Karpas-422 (cell line): Measurements from ENCODE around the gene YIPF1. TPM values are rescaled to one million over a fixed set of nuclear protein-coding genes. Genes with fewer than 3 reads are reported as not detected.
A peak's percentile ranks its signal among the peaks of the same experiment; 100 is the strongest.

Experiments used
- DNase-seq: peaks from one replicate; pipeline ENCODE4 v3.0.0-alpha.2; 2015
- H2AFZ ChIP-seq: fragments of 200-600 bp; sonication (generic); 2 replicates; pipeline ENCODE4 v1.6.1; 2014; ENCODE audit warnings: antibody characterized with exemption, low read length, mixed read lengths
- H3K27ac ChIP-seq: fragments of 200-600 bp; sonication (generic); 2 replicates; pipeline ENCODE4 v1.5.1; 2014; ENCODE audit warnings: mild to moderate bottlenecking, low read length, moderate library complexity
- H3K27me3 ChIP-seq: fragments of 200-600 bp; sonication (generic); 2 replicates; pipeline ENCODE4 v1.6.1; 2014; ENCODE audit warnings: low read length, mixed read lengths
- H3K36me3 ChIP-seq: fragments of 200-600 bp; sonication (generic); 2 replicates; pipeline ENCODE4 v1.6.1; 2014; ENCODE audit warnings: low read length, mixed read lengths; ENCODE audit not compliant: insufficient read depth
- H3K4me1 ChIP-seq: fragments of 200-600 bp; sonication (generic); 2 replicates; pipeline ENCODE4 v1.6.1; 2014; ENCODE audit warnings: mild to moderate bottlenecking, low read length, mixed read lengths
- H3K4me2 ChIP-seq: fragments of 200-600 bp; sonication (generic); 2 replicates; pipeline ENCODE4 v1.6.1; 2014; ENCODE audit warnings: low read length, low read depth, mild to moderate bottlenecking; ENCODE audit not compliant: poor library complexity, severe bottlenecking
- H3K4me3 ChIP-seq: fragments of 200-600 bp; sonication (generic); 2 replicates; pipeline ENCODE4 v1.5.1; 2014; ENCODE audit warnings: mild to moderate bottlenecking, antibody characterized with exemption, low read length, mixed read lengths
- H3K79me2 ChIP-seq: fragments of 200-600 bp; sonication (generic); 2 replicates; pipeline ENCODE4 v1.6.1; 2014; ENCODE audit warnings: mild to moderate bottlenecking, low read length, mixed read lengths
- H3K9ac ChIP-seq: fragments of 200-600 bp; sonication (generic); 2 replicates; pipeline ENCODE4 v1.6.0; 2014; ENCODE audit warnings: low read length
- H3K9me2 ChIP-seq: fragments of 200-600 bp; sonication (generic), shearing (Covaris generic); replicated peaks from 2 replicates; pipeline ENCODE4 v1.6.0; 2014; ENCODE audit warnings: mild to moderate bottlenecking, low read length, moderate library complexity; ENCODE audit not compliant: insufficient read depth
- H3K9me3 ChIP-seq: fragments of 300-700, 200-600 bp; sonication (generic); 2 replicates; pipeline ENCODE4 v1.6.1; 2014; ENCODE audit warnings: low read length, mixed read lengths
- H4K20me1 ChIP-seq: fragments of 200-600 bp; sonication (generic); 2 replicates; pipeline ENCODE4 v1.6.1; 2014; ENCODE audit warnings: mild to moderate bottlenecking, antibody characterized with exemption, low read length, low read depth; ENCODE audit not compliant: insufficient read depth
- total RNA-seq: library from RNA; depleted of rRNA; stranded (reverse); fragments of >200 nt; shearing (Covaris generic); gene quantifications from 2 replicates; pipeline ENCODE4 v1.2.3, GENCODE V29; 2014; ENCODE audit warnings: low replicate concordance; rRNA removed

YIPF1 gene
- 46.5 and 87.4 TPM in 2 replicates for total RNA-seq

- Histone ChIP-seq H3K27me3 (no peaks in the 10 kb centered on the region), H3K9ac (peak within 1 kb of the TSS; percentile 75), H4K20me1 (no peaks in the 10 kb centered on the region), H3K9me2 (no peaks in the 10 kb centered on the region), H3K27ac (peak within 1 kb of the TSS; percentile 14; the same call in 1 of the 2 replicates), H3K4me2 (peak within 1 kb of the TSS; percentile 77), H3K79me2 (peaks cover 6% of the 10 kb centered on the region), H3K4me1 (peaks cover 33% of the 10 kb centered on the region), H3K9me3 (no peaks in the 10 kb centered on the region), H2AFZ (peak within 1 kb of the TSS; percentile 47), H3K4me3 (peak within 1 kb of the TSS; percentile 89), H3K36me3 (no peaks in the 10 kb centered on the region)
- peak; percentile 95 for DNase-seq
Observed at GRCh38 chr1:53889304-53890298, at the start of gene YIPF1. YIPF1 (minus strand) TSS chr1:53889797; CDS start chr1:53888937, 860 bp downstream.

- DNase-seq, result no peak
- peaks cover 13% of the 10 kb centered on the region for H3K4me1 ChIP-seq
- H3K79me2 ChIP-seq, result peaks cover 80% of the 10 kb centered on the region
- no peaks in the 10 kb centered on the region for H3K9me2 ChIP-seq
- H2AFZ ChIP-seq, result no peak overlapping the region
- H3K4me2 ChIP-seq, result no peak overlapping the region
- H3K9me3 ChIP-seq, result peaks cover 6% of the 10 kb centered on the region
- H3K4me3 ChIP-seq, result no peak overlapping the region
- peaks cover 52% of the 10 kb centered on the region for H3K36me3 ChIP-seq
- no peak overlapping the region for H3K9ac ChIP-seq
- no peaks in the 10 kb centered on the region for H4K20me1 ChIP-seq
- no peak overlapping the region for H3K27ac ChIP-seq
- H3K27me3 ChIP-seq, result no peaks in the 10 kb centered on the region
Observed at GRCh38 chr1:53938136-53938830, 48.7 kb upstream of the YIPF1 start.

- Histone ChIP-seq H3K4me2 (no peak overlapping the region), H3K27ac (no peak overlapping the region), H3K4me1 (no peaks in the 10 kb centered on the region), H2AFZ (no peak overlapping the region), H3K9me2 (no peaks in the 10 kb centered on the region), H3K9ac (no peak overlapping the region), H3K27me3 (no peaks in the 10 kb centered on the region), H3K9me3 (peaks cover 6% of the 10 kb centered on the region), H4K20me1 (no peaks in the 10 kb centered on the region), H3K79me2 (peaks cover 67% of the 10 kb centered on the region), H3K4me3 (no peak overlapping the region), H3K36me3 (peaks cover 58% of the 10 kb centered on the region)
- no peak for DNase-seq
Observed at GRCh38 chr1:53936430-53936829, 46.8 kb upstream of the YIPF1 start.

- H3K9me3 ChIP-seq, result peaks cover 6% of the 10 kb centered on the region
- H4K20me1 ChIP-seq, result no peaks in the 10 kb centered on the region
- no peak overlapping the region for H2AFZ ChIP-seq
- H3K79me2 ChIP-seq, result peaks cover 52% of the 10 kb centered on the region
- DNase-seq, result no peak
- no peaks in the 10 kb centered on the region for H3K4me1 ChIP-seq
- H3K4me2 ChIP-seq, result no peak overlapping the region
- no peak overlapping the region for H3K9ac ChIP-seq
- H3K36me3 ChIP-seq, result peaks cover 53% of the 10 kb centered on the region
- H3K27me3 ChIP-seq, result no peaks in the 10 kb centered on the region
- H3K27ac ChIP-seq, result no peak overlapping the region
- no peaks in the 10 kb centered on the region for H3K9me2 ChIP-seq
- H3K4me3 ChIP-seq, result no peak overlapping the region
Observed at GRCh38 chr1:53934170-53934765, 44.7 kb upstream of the YIPF1 start.

- Histone ChIP-seq H3K9me3 (peaks cover 6% of the 10 kb centered on the region), H3K27ac (no peak overlapping the region), H3K9ac (no peak overlapping the region), H3K4me3 (no peak overlapping the region), H3K9me2 (no peaks in the 10 kb centered on the region), H4K20me1 (no peaks in the 10 kb centered on the region), H3K36me3 (peaks cover 45% of the 10 kb centered on the region), H3K79me2 (peaks cover 29% of the 10 kb centered on the region), H3K4me1 (no peaks in the 10 kb centered on the region), H2AFZ (no peak overlapping the region), H3K4me2 (no peak overlapping the region), H3K27me3 (no peaks in the 10 kb centered on the region)
- DNase-seq, result no peak
Observed at GRCh38 chr1:53931523-53931922, 41.9 kb upstream of the YIPF1 start.

GRCh38 chr1:53930932-53931331, 41.3 kb upstream of the YIPF1 start:
- Histone ChIP-seq H3K9ac (no peak overlapping the region), H3K4me1 (no peaks in the 10 kb centered on the region), H2AFZ (no peak overlapping the region), H3K9me3 (peaks cover 6% of the 10 kb centered on the region), H3K4me3 (no peak overlapping the region), H3K27me3 (no peaks in the 10 kb centered on the region), H3K4me2 (no peak overlapping the region), H3K9me2 (no peaks in the 10 kb centered on the region), H3K36me3 (peaks cover 40% of the 10 kb centered on the region), H3K27ac (no peak overlapping the region), H4K20me1 (no peaks in the 10 kb centered on the region), H3K79me2 (peaks cover 24% of the 10 kb centered on the region)
- no peak for DNase-seq

- peaks cover 27% of the 10 kb centered on the region for H3K36me3 ChIP-seq
Observed at GRCh38 chr1:53929246-53929960, 39.8 kb upstream of the YIPF1 start.

More at GRCh38 chr1:53929246-53929960, 39.8 kb upstream of the YIPF1 start:
- H3K79me2 ChIP-seq, result peaks cover 12% of the 10 kb centered on the region; the same call in 1 of the 2 replicates
- no peak overlapping the region for H2AFZ ChIP-seq
- H3K27me3 ChIP-seq, result no peaks in the 10 kb centered on the region
- no peak overlapping the region for H3K4me2 ChIP-seq
- H3K9me3 ChIP-seq, result peaks cover 2% of the 10 kb centered on the region; the same call in 1 of the 2 replicates
- no peak for DNase-seq
- no peaks in the 10 kb centered on the region for H4K20me1 ChIP-seq
- H3K27ac ChIP-seq, result no peak overlapping the region
- H3K4me1 ChIP-seq, result no peaks in the 10 kb centered on the region
- H3K9ac ChIP-seq, result no peak overlapping the region
- no peaks in the 10 kb centered on the region for H3K9me2 ChIP-seq
- no peak overlapping the region for H3K4me3 ChIP-seq
